Astrocyte of the spinal cord (primary cell): ENCODE data around the gene RPS4Y2.

Experiments
- DNase-seq: peaks from one replicate; pipeline ENCODE4 v3.0.0; 2011; ENCODE audit warnings: low read depth, low spot score
- H3K4me3 ChIP-seq: 2 replicates; pipeline ENCODE4 v1.5.1; 2011; ENCODE audit warnings: low read depth, mild to moderate bottlenecking, low read length, moderate library complexity
- CTCF ChIP-seq: IDR thresholded peaks from 2 replicates; pipeline ENCODE4 v1.5.1; 2012; ENCODE audit warnings: low read depth, mild to moderate bottlenecking, low read length, inconsistent platforms
- in situ Hi-C: cut with HindIII; loops from 2 replicates; pipeline ENCODE4 v1.10.0; 2017; ENCODE audit warnings: low sequenced_read_pairs

The RPS4Y2 gene

GRCh38 chrY:20745060-20745459, 10.8 kb upstream of the RPS4Y2 start:
- TF ChIP-seq CTCF: no peak
- H3K4me3 ChIP-seq: no peak overlapping the region
- no peak for DNase-seq
- in situ Hi-C loops: no loop called here

DNA sequence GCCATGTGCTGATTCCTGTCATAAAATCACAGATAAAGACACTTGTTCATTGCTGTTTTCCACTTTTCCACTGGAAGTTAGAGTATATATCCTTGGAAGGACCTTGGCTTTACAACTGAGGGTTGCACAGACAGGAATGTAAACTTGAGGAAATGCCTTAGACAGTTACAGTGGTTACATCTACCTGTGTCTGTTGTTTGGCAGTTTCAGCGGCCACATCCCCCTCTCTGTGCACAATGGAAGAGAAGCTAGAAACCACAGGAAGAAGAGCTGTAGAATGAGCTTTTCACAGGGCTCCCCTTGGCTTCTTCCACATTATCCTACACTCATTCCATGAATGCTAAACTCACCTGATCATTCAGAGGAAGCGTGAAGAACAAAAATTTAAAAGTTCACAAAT, 9.0 kb upstream of the RPS4Y2 start:
- no peak for TF ChIP-seq CTCF
- no peak overlapping the region for H3K4me3 ChIP-seq
- DNase-seq: no peak
- in situ Hi-C loops: no loop called here

DNA sequence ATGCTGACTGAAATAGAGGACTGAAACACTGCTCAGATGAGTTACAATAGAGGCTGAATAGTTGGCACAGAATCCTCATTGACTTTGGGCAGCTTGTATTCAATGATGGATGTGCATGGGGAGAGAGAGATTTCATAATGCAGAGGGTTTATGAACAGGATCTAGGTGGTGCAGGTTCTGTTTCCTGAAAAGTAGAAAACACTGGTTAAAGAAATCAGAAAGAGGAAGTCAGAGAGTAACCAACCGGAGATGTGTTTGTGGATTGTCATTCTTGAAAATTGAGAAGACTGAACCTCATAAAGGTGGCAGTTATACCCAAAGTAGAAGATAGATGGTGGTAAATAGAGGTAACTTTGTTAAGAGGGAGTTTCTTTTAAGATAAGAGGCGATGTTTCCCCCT, 8.0 kb downstream of the RPS4Y2 start:
- no peak for DNase-seq
- TF ChIP-seq CTCF: no peak
- H3K4me3 ChIP-seq: no peak overlapping the region
- in situ Hi-C loops: no loop called here

DNA sequence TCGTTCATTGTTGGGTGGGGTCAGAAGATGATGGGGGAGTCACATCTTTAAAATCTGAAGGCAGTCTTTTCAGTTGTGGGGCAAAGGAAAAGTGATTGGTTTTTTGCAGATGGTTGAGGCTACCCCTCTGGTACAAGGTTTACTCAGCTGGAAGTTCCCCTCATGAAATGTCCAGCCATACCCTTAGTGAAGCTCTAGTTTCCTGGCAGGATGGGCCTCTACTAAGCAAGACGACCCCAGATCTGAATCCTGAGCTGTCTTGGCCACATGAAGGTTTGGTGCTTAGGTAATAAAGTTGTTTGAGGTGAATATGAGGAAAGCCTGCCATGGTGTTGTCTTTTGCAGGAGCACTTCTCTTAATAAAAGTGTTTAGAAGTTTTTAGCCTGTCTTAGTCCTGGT, 9.2 kb downstream of the RPS4Y2 start:
- DNase-seq: no peak
- in situ Hi-C loops: no loop called here
- no peak overlapping the region for H3K4me3 ChIP-seq
- no peak for TF ChIP-seq CTCF

- no peak for TF ChIP-seq CTCF
- in situ Hi-C loops: no loop called here
- H3K4me3 ChIP-seq: no peak overlapping the region
- DNase-seq: no peak
Measured at GRCh38 chrY:20770755-20771154, 14.8 kb downstream of the RPS4Y2 start.

- DNase-seq: no peak
- in situ Hi-C loops: no loop called here
- no peak for TF ChIP-seq CTCF
- no peak overlapping the region for H3K4me3 ChIP-seq
Measured at GRCh38 chrY:20776104-20776503, 20.2 kb downstream of the RPS4Y2 start.

DNA sequence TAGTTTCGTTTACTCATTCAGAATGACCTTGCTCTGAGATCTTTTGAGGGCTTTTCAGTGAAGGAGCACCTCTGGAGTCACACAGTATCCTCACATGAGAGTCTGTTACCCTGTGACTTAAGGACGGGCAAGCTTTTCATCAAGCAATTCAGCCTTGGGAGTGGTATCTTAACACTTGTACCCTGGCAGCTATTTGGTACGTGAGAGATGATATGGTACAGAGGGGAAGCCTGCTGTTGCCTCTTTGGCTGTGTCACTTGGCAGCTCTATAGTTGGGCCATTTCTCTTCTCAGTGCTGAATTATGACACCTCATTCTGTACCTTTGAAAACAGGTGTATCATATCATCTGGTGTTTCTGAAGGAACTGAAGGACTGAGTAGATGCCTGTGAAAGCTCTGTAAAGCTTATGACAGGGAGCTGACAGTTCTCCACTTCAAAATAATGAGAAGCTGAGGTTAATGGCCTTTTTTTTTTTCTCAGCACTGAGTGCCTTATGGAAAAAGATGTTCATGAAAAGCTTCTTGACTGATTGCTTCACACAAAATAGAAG, 24.3 kb downstream of the RPS4Y2 start:
- H3K4me3 ChIP-seq: no peak overlapping the region
- no peak for TF ChIP-seq CTCF
- in situ Hi-C loops: no loop called here
- DNase-seq: no peak
